Hepatocyte (in vitro differentiated cells): ENCODE data around the gene PCBD2. TPM values are rescaled to one million over a fixed set of nuclear protein-coding genes. Genes with fewer than 3 reads are reported as not detected.

Experiments used
- DNase-seq: peaks from one replicate; pipeline ENCODE4 v3.0.0-alpha.2; 2016; ENCODE audit warnings: low spot score
- H2AFZ ChIP-seq: fragments of 200-600 bp; sonication (generic); 2 replicates; pipeline ENCODE4 v1.6.0; 2016; ENCODE audit warnings: antibody characterized with exemption, mild to moderate bottlenecking
- H3K27ac ChIP-seq: fragments of 200-600 bp; sonication (generic); 2 replicates; pipeline ENCODE4 v1.5.1; 2016; ENCODE audit warnings: mild to moderate bottlenecking
- H3K27me3 ChIP-seq: fragments of 200-600 bp; sonication (generic); 2 replicates; pipeline ENCODE4 v1.6.1; 2016
- H3K36me3 ChIP-seq: fragments of 200-600 bp; sonication (generic); replicated peaks from 2 replicates; pipeline ENCODE4 v1.5.1; 2016; ENCODE audit warnings: low read depth; ENCODE audit not compliant: insufficient read depth
- H3K4me1 ChIP-seq: fragments of 200-600 bp; sonication (generic); 2 replicates; pipeline ENCODE4 v1.5.1; 2016; ENCODE audit warnings: mild to moderate bottlenecking, moderate library complexity; ENCODE audit not compliant: insufficient read depth
- H3K4me2 ChIP-seq: fragments of 200-600 bp; sonication (generic); 2 replicates; pipeline ENCODE4 v1.6.0; 2016
- H3K4me3 ChIP-seq: fragments of 200-600 bp; sonication (generic); 2 replicates; pipeline ENCODE4 v1.5.1; 2016; ENCODE audit warnings: mild to moderate bottlenecking
- H3K79me2 ChIP-seq: fragments of 200-600 bp; sonication (generic); 2 replicates; pipeline ENCODE4 v1.6.0; 2017; ENCODE audit warnings: mild to moderate bottlenecking
- H3K9me2 ChIP-seq: fragments of 200-600 bp; sonication (generic); replicated peaks from 2 replicates; pipeline ENCODE4 v1.6.0; 2017; ENCODE audit warnings: mild to moderate bottlenecking; ENCODE audit not compliant: insufficient read depth
- H3K9me3 ChIP-seq: fragments of 200-600 bp; sonication (generic); 2 replicates; pipeline ENCODE4 v1.5.1; 2016; ENCODE audit warnings: low read depth, mild to moderate bottlenecking
- H4K20me1 ChIP-seq: fragments of 200-600 bp; sonication (generic); 2 replicates; pipeline ENCODE4 v1.6.0; 2016; ENCODE audit warnings: mild to moderate bottlenecking; ENCODE audit not compliant: insufficient read depth, poor library complexity, severe bottlenecking
- EZH2 ChIP-seq: fragments of 200-600 bp; sonication (generic); IDR thresholded peaks from 2 replicates; pipeline ENCODE4 v1.6.1; 2016; ENCODE audit warnings: antibody characterized with exemption, mild to moderate bottlenecking, borderline replicate concordance
- EZH2phosphoT487 ChIP-seq: fragments of 200-600 bp; sonication (generic); IDR thresholded peaks from one replicate; pipeline ENCODE4 v1.6.1; 2018; ENCODE audit warnings: antibody characterized with exemption, mild to moderate bottlenecking, low read depth, moderate library complexity; ENCODE audit not compliant: unreplicated experiment, severe bottlenecking
- WGBS: methylation state at CpG from one replicate; pipeline ENCODE4 v1.1.6; 2016; ENCODE audit warnings: low lambda C conversion rate; ENCODE audit errors: missing lambda C conversion rate; 5-methylcytosine and 5-hydroxymethylcytosine counted together
- polyA plus RNA-seq: library from polyadenylated mRNA; unstranded; fragments of >200 nt; fragmentation: Nextera tagmentation; extraction: Ambion mirVana; gene quantifications from 2 replicates; pipeline ENCODE4 v1.2.1, GENCODE V29; 2016
- total RNA-seq: library from RNA; depleted of rRNA; stranded (reverse); fragments of >200 nt; gene quantifications from 2 replicates; pipeline ENCODE4 v1.2.3, GENCODE V29; 2014
- TF ChIP-seq, protein P1 (sequence below): fragments of 200-600 bp; sonication (generic); IDR thresholded peaks from 2 replicates; pipeline ENCODE4 v1.5.1; 2016; ENCODE audit warnings: antibody characterized with exemption, mild to moderate bottlenecking; ENCODE audit not compliant: poor library complexity

Gene PCBD2
- total and polyA plus RNA-seq, 2 experiments from 2014 or later = 5.2 to 14.0 TPM

DNA sequence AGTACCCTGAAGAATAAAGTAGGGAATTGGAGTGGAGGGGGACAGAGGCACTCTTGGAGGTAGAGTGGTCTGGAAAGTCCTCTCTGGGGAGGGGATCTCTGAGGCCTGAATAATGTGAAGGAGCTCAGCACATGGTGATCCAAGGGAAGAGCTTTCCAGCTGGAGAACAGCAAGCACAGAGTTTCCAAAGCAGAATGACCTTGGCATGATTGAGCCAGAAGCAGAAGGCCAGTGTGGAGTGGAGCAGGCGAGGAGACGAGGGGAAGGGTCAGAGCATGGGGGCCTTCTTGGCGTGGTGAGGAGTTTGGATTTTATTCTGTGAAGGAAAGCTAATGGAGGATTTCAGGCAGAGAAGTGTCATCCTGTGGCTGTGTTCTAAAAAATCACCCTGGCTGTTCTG lies 8.3 kb downstream of the PCBD2 start:
- TF ChIP-seq EZH2phosphoT487 (no peak), EZH2 (no peak)
- TF ChIP-seq, protein P1, sequence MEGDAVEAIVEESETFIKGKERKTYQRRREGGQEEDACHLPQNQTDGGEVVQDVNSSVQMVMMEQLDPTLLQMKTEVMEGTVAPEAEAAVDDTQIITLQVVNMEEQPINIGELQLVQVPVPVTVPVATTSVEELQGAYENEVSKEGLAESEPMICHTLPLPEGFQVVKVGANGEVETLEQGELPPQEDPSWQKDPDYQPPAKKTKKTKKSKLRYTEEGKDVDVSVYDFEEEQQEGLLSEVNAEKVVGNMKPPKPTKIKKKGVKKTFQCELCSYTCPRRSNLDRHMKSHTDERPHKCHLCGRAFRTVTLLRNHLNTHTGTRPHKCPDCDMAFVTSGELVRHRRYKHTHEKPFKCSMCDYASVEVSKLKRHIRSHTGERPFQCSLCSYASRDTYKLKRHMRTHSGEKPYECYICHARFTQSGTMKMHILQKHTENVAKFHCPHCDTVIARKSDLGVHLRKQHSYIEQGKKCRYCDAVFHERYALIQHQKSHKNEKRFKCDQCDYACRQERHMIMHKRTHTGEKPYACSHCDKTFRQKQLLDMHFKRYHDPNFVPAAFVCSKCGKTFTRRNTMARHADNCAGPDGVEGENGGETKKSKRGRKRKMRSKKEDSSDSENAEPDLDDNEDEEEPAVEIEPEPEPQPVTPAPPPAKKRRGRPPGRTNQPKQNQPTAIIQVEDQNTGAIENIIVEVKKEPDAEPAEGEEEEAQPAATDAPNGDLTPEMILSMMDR = no peak
- H3K79me2 ChIP-seq = peaks cover under 1% of the 10 kb centered on the region
- no peaks in the 10 kb centered on the region for H4K20me1 ChIP-seq
- WGBS = 96% methylated on average over 3 of the region's 3 CpGs
- H3K27ac ChIP-seq = no peak overlapping the region
- H3K27me3 ChIP-seq = no peaks in the 10 kb centered on the region
- H3K4me1 ChIP-seq = no peaks in the 10 kb centered on the region
- no peak overlapping the region for H3K4me3 ChIP-seq
- no peaks in the 10 kb centered on the region for H3K9me2 ChIP-seq
- no peak overlapping the region for H2AFZ ChIP-seq
- H3K4me2 ChIP-seq = no peak overlapping the region
- DNase-seq = no peak
- H3K36me3 ChIP-seq = no peaks in the 10 kb centered on the region
- H3K9me3 ChIP-seq = no peaks in the 10 kb centered on the region

DNA sequence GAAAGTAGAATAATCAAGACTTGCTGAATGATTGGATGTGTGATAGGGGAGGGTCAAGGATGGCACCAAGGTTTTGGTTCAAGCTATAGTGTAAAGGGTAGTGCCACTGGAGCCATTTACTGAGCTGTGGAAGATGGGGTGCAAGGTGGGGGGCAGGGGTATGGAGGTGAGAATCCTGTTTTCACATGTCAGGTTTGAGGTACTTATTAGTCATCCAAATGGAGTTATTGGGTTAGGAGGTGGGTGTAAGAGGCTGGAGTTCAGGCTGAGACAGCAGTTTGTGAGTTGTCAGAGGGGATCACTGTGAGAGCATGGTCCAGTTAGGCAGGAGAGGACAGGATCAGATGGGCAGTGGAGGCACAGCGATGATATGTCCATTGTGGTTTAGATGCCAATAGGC lies 8.9 kb downstream of the PCBD2 start:
- Histone ChIP-seq H3K27ac (no peak overlapping the region), H2AFZ (no peak overlapping the region), H3K79me2 (no peaks in the 10 kb centered on the region), H3K9me2 (no peaks in the 10 kb centered on the region), H4K20me1 (no peaks in the 10 kb centered on the region), H3K4me2 (no peak overlapping the region), H3K27me3 (no peaks in the 10 kb centered on the region), H3K36me3 (no peaks in the 10 kb centered on the region), H3K4me3 (no peak overlapping the region), H3K4me1 (peaks cover 2% of the 10 kb centered on the region), H3K9me3 (no peaks in the 10 kb centered on the region)
- 100% methylated on average over 1 of the region's 1 CpG for WGBS
- TF ChIP-seq, protein P1 = no peak
- TF ChIP-seq EZH2phosphoT487 = no peak
- no peak for TF ChIP-seq EZH2
- DNase-seq = no peak

DNA sequence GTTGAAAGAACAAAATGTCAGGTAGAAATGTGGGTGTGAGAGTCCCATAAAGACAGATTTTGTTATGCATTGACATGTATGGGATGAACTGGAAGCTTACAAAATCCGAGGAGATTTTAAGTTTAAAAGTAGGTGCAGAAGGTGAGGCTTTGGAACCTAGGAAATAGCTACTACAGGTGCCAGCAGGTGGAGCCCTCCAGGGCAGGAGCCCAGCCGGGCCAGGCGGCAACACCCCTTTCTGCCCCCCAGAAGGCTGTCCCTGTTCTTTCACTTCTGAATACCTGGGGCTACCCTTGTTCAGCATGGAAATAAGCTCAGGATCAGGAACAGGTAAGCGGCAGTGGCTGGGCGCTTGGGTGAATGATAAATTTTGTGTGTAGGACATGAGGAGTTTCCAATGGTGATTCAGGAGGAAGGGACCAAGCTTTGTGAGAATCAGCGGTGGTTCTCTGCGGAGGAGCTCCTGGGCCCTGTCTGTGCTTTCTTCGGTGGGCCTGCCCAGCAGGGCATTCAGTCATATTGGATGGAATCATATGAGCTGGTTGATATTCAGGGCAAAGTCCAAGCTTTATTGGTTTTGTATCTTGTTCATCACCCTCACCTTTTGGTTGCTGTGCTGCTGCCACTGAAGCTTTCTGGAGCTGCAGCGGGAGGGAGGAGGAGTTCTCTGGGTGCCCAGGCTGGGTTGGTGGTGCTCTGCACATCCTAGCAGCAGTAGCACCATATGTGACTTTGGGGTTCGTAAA lies 12.3 kb downstream of the PCBD2 start:
- Histone ChIP-seq H3K27me3 (no peaks in the 10 kb centered on the region), H3K79me2 (peaks cover 8% of the 10 kb centered on the region), H3K9me3 (no peaks in the 10 kb centered on the region), H3K36me3 (no peaks in the 10 kb centered on the region), H3K4me3 (no peak overlapping the region), H3K9me2 (no peaks in the 10 kb centered on the region), H3K4me2 (no peak overlapping the region), H2AFZ (no peak overlapping the region), H3K27ac (no peak overlapping the region), H3K4me1 (peaks cover 7% of the 10 kb centered on the region), H4K20me1 (no peaks in the 10 kb centered on the region)
- TF ChIP-seq EZH2phosphoT487 = no peak
- TF ChIP-seq, protein P1 = peak; percentile 44
- TF ChIP-seq EZH2 = no peak
- DNase-seq = peak; percentile 18
- 80% methylated on average over 10 of the region's 10 CpGs for WGBS
